KMS-11 (cell line): ENCODE results near the gene AKAP8L.

Experiments
- H2AFZ ChIP-seq: fragments of 200-600 bp; sonication (generic); 2 replicates; pipeline ENCODE4 v1.6.1; 2016; ENCODE audit warnings: antibody characterized with exemption, mixed run types, low read depth
- H3K27ac ChIP-seq: fragments of 200-600 bp; sonication (generic); 2 replicates; pipeline ENCODE4 v1.6.1; 2016; ENCODE audit warnings: mild to moderate bottlenecking, mixed run types
- H3K27me3 ChIP-seq: fragments of 200-600 bp; sonication (generic); 2 replicates; pipeline ENCODE4 v1.6.1; 2017; ENCODE audit warnings: mild to moderate bottlenecking, low read depth, mixed run types, moderate library complexity; ENCODE audit not compliant: insufficient read depth
- H3K36me3 ChIP-seq: fragments of 200-600 bp; sonication (generic); 2 replicates; pipeline ENCODE4 v1.6.1; 2017; ENCODE audit warnings: mild to moderate bottlenecking, mixed run types; ENCODE audit not compliant: insufficient read depth
- H3K4me1 ChIP-seq: fragments of 200-600 bp; sonication (generic); 2 replicates; pipeline ENCODE4 v1.6.1; 2016; ENCODE audit warnings: mild to moderate bottlenecking, low read depth, mixed run types; ENCODE audit not compliant: poor library complexity, severe bottlenecking
- H3K4me2 ChIP-seq: fragments of 200-600 bp; sonication (generic); 2 replicates; pipeline ENCODE4 v1.7.0; 2016; ENCODE audit warnings: mild to moderate bottlenecking, mixed run types
- H3K4me3 ChIP-seq: fragments of 200-600 bp; sonication (generic); IDR thresholded peaks from 2 replicates; pipeline ENCODE4 v1.6.1; 2017; ENCODE audit warnings: low read depth, low read length, mixed read lengths; ENCODE audit not compliant: insufficient read depth
- H3K79me2 ChIP-seq: fragments of 200-600 bp; sonication (generic); 2 replicates; pipeline ENCODE4 v1.6.1; 2016; ENCODE audit warnings: low read depth, mixed run types; ENCODE audit not compliant: insufficient read depth
- H3K9ac ChIP-seq: fragments of 200-600 bp; sonication (generic); 2 replicates; pipeline ENCODE4 v1.6.1; 2016; ENCODE audit warnings: mild to moderate bottlenecking, mixed run types
- H4K20me1 ChIP-seq: fragments of 200-600 bp; sonication (generic); 2 replicates; pipeline ENCODE4 v1.6.1; 2016; ENCODE audit warnings: mild to moderate bottlenecking, mixed run types; ENCODE audit not compliant: insufficient read depth
- TF ChIP-seq, protein P1 (sequence below): fragments of 200-600 bp; sonication (generic); conservative IDR thresholded peaks from 2 replicates; pipeline ENCODE4 v1.6.1; 2017; ENCODE audit warnings: low read depth, mild to moderate bottlenecking, antibody characterized with exemption, low read length, moderate library complexity, mixed read lengths

Gene AKAP8L

GRCh38 chr19:15436012-15436825 is 17.4 kb upstream of the AKAP8L start:
- Histone ChIP-seq H3K9ac (no peak overlapping the region), H3K4me3 (no peak overlapping the region), H4K20me1 (no peaks in the 10 kb centered on the region), H2AFZ (no peak overlapping the region), H3K27ac (no peak overlapping the region), H3K36me3 (no peaks in the 10 kb centered on the region), H3K4me2 (no peak overlapping the region), H3K79me2 (peaks cover 10% of the 10 kb centered on the region), H3K27me3 (no peaks in the 10 kb centered on the region), H3K4me1 (peaks cover 3% of the 10 kb centered on the region)
- TF ChIP-seq, protein P1, sequence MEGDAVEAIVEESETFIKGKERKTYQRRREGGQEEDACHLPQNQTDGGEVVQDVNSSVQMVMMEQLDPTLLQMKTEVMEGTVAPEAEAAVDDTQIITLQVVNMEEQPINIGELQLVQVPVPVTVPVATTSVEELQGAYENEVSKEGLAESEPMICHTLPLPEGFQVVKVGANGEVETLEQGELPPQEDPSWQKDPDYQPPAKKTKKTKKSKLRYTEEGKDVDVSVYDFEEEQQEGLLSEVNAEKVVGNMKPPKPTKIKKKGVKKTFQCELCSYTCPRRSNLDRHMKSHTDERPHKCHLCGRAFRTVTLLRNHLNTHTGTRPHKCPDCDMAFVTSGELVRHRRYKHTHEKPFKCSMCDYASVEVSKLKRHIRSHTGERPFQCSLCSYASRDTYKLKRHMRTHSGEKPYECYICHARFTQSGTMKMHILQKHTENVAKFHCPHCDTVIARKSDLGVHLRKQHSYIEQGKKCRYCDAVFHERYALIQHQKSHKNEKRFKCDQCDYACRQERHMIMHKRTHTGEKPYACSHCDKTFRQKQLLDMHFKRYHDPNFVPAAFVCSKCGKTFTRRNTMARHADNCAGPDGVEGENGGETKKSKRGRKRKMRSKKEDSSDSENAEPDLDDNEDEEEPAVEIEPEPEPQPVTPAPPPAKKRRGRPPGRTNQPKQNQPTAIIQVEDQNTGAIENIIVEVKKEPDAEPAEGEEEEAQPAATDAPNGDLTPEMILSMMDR, result no peak

GRCh38 chr19:15433519-15434069 is 14.8 kb upstream of the AKAP8L start:
- Histone ChIP-seq H3K9ac (no peak overlapping the region), H3K79me2 (peaks cover 36% of the 10 kb centered on the region), H3K4me1 (peaks cover 13% of the 10 kb centered on the region), H3K4me2 (peak overlapping the region; percentile 67), H4K20me1 (no peaks in the 10 kb centered on the region), H3K27me3 (no peaks in the 10 kb centered on the region), H3K36me3 (no peaks in the 10 kb centered on the region), H3K27ac (no peak overlapping the region), H2AFZ (peak overlapping the region; percentile 94), H3K4me3 (no peak overlapping the region)
- TF ChIP-seq, protein P1, result no peak

DNA sequence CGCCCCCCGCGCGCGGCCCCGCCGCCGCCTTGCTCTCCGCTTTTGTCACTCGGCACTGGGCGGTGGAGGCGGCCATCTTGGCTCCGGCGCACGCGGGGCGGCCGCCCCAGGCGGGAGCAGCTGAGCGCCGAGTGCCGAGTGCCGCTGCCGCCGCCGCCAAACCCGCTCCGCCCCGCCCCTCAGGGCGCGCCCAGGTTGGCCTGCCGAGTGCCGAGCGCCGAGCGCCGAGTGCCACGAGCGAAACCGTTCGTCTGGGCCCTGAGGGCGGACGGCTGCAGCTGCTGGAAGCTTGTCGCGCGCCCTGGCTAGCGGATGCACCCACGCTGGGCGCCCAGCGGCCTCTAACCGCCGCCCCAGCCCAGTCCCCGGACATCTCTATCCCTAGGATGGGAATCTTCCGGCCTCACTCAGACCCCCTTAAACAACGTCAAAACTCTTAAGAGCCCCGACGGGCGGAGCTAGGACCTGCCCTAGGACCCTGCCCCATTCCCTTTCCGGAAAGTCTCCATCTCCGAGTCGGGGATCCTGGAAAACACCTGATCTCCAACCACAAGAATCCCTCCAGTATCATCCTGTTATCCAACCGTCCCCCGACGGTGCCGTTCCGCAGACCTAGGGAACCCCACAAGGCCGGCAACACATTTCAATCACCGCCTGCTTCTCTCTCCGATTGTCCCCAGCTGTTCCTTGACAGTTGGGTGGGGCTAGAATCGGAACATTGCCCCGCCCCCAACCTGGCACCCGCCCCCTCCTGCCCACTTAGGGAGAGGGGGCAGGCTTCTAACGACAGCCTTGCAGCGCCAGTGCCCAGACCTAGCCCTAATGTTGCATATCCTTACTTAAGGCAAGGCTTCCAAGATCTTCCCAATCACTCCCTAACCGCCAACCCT is 14.1 kb upstream of the AKAP8L start:
- TF ChIP-seq, protein P1, result no peak
- H3K9ac ChIP-seq, result peak overlapping the region; percentile 61; the same call in 1 of the 2 replicates
- no peaks in the 10 kb centered on the region for H3K27me3 ChIP-seq
- no peak overlapping the region for H3K4me3 ChIP-seq
- H4K20me1 ChIP-seq, result no peaks in the 10 kb centered on the region
- peaks cover 13% of the 10 kb centered on the region for H3K4me1 ChIP-seq
- H3K4me2 ChIP-seq, result peak overlapping the region; percentile 67
- no peaks in the 10 kb centered on the region for H3K36me3 ChIP-seq
- H2AFZ ChIP-seq, result peak overlapping the region; percentile 94
- H3K27ac ChIP-seq, result peak overlapping the region; percentile 45
- H3K79me2 ChIP-seq, result peaks cover 38% of the 10 kb centered on the region

DNA sequence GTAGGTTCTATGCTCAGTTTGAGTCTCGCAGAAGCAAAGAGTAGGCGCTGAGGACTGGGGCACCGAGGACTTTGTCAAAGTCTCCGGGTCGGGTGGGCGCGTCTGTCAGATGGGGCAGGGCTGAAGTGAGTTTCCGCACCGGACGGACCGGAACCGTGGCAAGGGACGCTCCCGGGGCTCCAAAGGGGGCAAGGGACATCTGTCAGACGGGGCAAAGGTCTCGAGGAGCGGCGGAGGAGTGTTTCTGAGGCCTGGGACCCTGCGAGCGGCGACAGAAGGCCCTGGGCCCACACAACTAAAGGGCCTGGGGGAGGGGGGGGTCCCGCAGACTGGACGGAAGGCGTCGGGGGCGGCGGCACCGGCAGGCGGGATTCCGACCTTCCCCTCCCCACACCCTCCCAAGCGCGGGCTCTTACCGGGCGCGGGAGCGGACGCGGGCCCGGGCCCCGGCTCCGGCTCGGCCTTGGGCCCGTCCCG is 13.3 kb upstream of the AKAP8L start:
- Histone ChIP-seq H2AFZ (peak overlapping the region; percentile 30; the same call in 1 of the 2 replicates), H3K27me3 (no peaks in the 10 kb centered on the region), H3K4me2 (peak overlapping the region; percentile 81), H3K9ac (peak overlapping the region; percentile 90), H3K27ac (peak overlapping the region; percentile 54), H3K4me3 (no peak overlapping the region), H3K36me3 (no peaks in the 10 kb centered on the region; the same call in 1 of the 2 replicates), H3K79me2 (peaks cover 38% of the 10 kb centered on the region), H3K4me1 (peaks cover 13% of the 10 kb centered on the region), H4K20me1 (no peaks in the 10 kb centered on the region)
- TF ChIP-seq, protein P1, result no peak
